ENCODE data around the gene PIMREG. TPM values are rescaled to one million over a fixed set of nuclear protein-coding genes. Genes with fewer than 3 reads are reported as not detected.
A peak's percentile ranks its signal among the peaks of the same experiment; 100 is the strongest.

PIMREG gene, protein sequence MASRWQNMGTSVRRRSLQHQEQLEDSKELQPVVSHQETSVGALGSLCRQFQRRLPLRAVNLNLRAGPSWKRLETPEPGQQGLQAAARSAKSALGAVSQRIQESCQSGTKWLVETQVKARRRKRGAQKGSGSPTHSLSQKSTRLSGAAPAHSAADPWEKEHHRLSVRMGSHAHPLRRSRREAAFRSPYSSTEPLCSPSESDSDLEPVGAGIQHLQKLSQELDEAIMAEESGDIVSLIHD
- total RNA-seq (ENCODE audit: low replicate concordance), result 0.90 and 13.1 TPM in 2 replicates

DNA sequence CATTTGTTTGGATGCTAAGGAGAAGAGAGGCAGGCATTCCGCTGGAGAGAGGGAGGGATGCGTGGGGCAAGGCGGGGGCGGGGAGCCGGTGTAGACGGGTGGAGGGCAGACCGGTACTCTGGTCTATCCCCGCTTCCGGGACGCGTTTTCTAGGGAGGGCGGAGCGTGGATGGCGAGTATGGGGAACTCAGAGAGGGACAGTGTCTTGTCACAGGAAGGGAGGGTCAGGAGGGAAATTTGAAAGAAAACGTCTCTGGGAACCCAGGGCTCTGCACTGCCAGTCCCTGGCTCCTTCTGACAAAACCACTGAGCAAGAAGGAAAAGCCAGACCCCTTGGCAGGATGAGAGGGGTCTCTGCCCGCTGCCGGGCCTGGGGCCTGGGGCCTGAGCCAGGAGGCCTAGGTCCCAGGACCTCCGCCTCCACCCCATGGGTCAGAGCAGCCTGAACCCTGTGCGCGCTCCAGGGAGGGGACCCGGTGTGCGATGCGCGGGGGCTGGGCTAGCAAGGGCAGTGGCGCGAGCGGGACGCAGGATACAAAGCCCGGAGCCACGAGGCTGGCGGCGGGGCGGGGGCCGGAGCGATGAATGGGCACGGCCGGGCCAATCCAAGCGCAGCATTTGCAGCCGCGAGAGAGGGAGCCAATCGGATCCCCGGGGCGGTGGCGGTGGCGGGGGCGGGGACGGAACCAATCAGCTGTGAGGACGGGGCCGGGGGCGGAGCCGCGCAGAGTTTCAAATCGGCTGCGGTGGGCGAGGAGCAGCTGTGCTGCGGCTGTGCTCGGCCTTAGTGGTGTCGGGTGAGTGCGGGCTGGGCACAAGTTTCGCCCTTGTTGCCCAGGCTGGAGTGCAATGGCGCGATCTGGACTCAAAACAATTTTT lies at the start of gene PIMREG:
TSS of gene PIMREG (plus strand) at position 764 of the 879 bp plus-strand sequence. CDS start 656 bp downstream, outside the sequence.
- H3K4me3 ChIP-seq (ENCODE audit: low read depth, low read length), result peak within 1 kb of the TSS; percentile 78
- TF ChIP-seq, protein P1, sequence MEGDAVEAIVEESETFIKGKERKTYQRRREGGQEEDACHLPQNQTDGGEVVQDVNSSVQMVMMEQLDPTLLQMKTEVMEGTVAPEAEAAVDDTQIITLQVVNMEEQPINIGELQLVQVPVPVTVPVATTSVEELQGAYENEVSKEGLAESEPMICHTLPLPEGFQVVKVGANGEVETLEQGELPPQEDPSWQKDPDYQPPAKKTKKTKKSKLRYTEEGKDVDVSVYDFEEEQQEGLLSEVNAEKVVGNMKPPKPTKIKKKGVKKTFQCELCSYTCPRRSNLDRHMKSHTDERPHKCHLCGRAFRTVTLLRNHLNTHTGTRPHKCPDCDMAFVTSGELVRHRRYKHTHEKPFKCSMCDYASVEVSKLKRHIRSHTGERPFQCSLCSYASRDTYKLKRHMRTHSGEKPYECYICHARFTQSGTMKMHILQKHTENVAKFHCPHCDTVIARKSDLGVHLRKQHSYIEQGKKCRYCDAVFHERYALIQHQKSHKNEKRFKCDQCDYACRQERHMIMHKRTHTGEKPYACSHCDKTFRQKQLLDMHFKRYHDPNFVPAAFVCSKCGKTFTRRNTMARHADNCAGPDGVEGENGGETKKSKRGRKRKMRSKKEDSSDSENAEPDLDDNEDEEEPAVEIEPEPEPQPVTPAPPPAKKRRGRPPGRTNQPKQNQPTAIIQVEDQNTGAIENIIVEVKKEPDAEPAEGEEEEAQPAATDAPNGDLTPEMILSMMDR (IDR thresholded peaks at IDR 0.05; ENCODE audit: insufficient read depth, low read length), result no peak
- peak; percentile 82 for DNase-seq (ENCODE audit: low read depth)

DNA sequence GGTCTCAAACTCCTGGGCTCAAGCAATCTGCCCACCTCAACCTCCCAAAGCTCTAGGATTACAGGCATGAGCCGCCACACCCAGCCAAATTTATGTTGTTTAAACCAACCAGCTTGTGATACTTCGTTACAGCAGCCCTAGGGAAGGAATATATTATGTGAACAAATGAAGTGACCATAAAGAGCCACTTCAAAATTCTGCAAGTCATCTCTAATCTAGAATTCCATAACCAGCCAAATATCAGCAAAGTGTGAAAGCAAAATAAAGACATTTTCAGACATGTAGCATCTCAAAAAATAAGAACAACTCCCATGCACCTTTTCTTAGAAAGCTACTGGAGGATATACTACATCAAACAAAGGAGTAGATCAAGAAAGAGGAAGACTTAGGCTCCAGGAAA lies 45.3 kb upstream of the PIMREG start:
- TF ChIP-seq, protein P1 (IDR thresholded peaks at IDR 0.05; ENCODE audit: insufficient read depth, low read length), result no peak
- H3K4me3 ChIP-seq (ENCODE audit: low read depth, low read length), result no peak overlapping the region
- no peak for DNase-seq (ENCODE audit: low read depth)

DNA sequence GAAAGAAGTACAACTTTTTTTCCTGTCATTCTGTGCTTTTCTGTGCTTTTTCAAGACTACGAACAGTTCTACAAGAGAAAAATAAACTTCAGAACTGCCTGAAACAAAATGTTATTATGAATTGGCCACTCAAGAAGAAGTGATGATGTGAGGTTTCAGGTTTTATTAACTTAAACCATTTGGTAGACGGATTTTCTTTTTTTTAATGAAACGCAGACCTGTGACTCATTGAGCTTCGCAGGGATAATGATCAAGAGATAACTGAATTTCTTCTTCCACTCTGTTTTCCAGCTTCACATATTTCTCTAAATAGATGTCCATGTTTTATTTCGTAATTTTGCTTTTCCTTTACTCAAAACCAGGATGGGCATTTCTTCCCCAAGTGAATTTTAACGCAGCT lies 42.0 kb upstream of the PIMREG start:
- TF ChIP-seq, protein P1 (IDR thresholded peaks at IDR 0.05; ENCODE audit: insufficient read depth, low read length), result no peak
- no peak for DNase-seq (ENCODE audit: low read depth)
- H3K4me3 ChIP-seq (ENCODE audit: low read depth, low read length), result no peak overlapping the region

DNA sequence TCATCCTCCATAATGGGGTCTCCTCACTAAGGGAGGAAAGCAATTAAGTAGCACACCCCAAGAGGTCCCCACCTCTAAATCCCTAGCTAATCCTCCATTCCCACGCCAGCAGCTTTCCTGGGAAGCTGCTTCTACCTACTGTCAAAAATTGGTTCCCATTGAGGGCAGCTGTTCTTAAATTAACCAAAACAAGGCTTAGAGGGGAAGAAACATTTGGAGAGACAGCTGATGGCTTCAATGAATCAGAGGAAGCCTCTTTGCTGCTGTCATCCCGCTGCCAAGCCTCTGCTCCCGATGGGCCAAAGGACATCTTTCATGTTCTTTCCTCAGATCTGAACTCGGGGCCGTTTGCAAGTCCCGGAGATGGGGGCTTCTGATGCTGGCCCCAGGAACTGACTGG lies 36.0 kb upstream of the PIMREG start:
- TF ChIP-seq, protein P1 (IDR thresholded peaks at IDR 0.05; ENCODE audit: insufficient read depth, low read length), result no peak
- no peak overlapping the region for H3K4me3 ChIP-seq (ENCODE audit: low read depth, low read length)

DNA sequence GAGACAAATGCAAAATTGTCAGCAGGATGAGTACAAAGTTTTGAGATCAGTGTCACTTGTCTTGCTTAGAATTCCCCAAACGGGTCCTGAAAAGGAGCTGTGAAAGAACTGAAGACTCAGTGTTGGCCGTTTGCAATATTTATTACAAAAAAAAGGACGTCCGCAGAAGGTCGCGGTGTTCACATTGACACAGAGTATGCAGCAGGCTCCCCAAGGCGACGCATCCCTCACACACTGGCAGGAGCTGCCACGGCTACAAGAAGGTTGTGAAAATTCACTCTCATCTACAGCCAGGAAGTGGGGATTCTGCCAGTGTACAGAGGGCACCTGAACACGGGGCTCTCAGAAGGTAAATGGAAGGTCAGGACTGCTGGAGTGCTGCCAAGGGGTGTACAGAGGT lies 35.5 kb upstream of the PIMREG start:
- TF ChIP-seq, protein P1 (IDR thresholded peaks at IDR 0.05; ENCODE audit: insufficient read depth, low read length), result no peak
- H3K4me3 ChIP-seq (ENCODE audit: low read depth, low read length), result no peak overlapping the region
- no peak for DNase-seq (ENCODE audit: low read depth)

More for the DNA sequence above, 36.0 kb upstream of the PIMREG start:
- no peak for DNase-seq (ENCODE audit: low read depth)

DNA sequence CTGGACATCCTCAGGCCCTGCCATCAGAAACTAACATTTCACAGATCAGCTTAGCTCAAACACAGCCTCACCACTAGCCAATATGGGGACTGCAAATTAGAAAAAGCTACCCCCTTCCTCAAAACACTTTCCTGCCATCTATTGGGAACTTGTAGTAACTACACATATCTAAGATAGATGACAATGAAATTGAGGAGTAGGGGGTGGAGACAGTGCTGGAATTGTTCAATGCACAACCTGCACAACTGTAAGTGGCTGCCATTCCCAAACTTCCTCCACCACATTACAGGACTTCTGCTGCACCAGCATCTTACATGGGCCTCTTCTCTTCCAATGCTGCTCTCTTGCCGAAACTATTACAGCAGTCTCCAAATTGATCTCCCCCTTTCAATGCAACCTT lies 31.2 kb upstream of the PIMREG start:
- H3K4me3 ChIP-seq (ENCODE audit: low read depth, low read length), result no peak overlapping the region
- TF ChIP-seq, protein P1 (IDR thresholded peaks at IDR 0.05; ENCODE audit: insufficient read depth, low read length), result peak; percentile 33
- peak; percentile 30 for DNase-seq (ENCODE audit: low read depth)
